SK-N-SH (cell line): Measurements from ENCODE around the gene AGK. TPM values are rescaled to one million over a fixed set of nuclear protein-coding genes. Genes with fewer than 3 reads are reported as not detected.

Experiments used
- CTCF ChIA-PET: fragments of 300-600, 350-600 bp; formaldehyde crosslinking; extraction: SDS; loops from one replicate; lab custom pipeline; 2021; lab: Yijun Ruan, JAX
- POLR2A ChIA-PET: fragments of 350-600 bp; sonication (Branson Sonifier 250); formaldehyde crosslinking; extraction: SDS; loops from one replicate; lab custom pipeline; 2020; ENCODE audit warnings: antibody characterized with exemption, inconsistent platforms; lab: Yijun Ruan, JAX
- DNase-seq: peaks from one replicate; pipeline ENCODE4 v3.0.0; 2012
- H2AFZ ChIP-seq: fragments of 200-600 bp; sonication (generic); 2 replicates; pipeline ENCODE4 v1.8.1; 2016; ENCODE audit warnings: antibody characterized with exemption, mild to moderate bottlenecking, low read depth
- H3F3A ChIP-seq: fragments of 200-600 bp; sonication (generic); replicated peaks from 2 replicates; pipeline ENCODE3; 2016; ENCODE audit warnings: antibody characterized with exemption, mild to moderate bottlenecking; ENCODE audit not compliant: insufficient read depth
- H3K27ac ChIP-seq, 2 experiments: fragments of 200-500 bp in 1 of 2; fragments of 200-600 bp in 1 of 2; sonication (Bioruptor generic) in 1 of 2; sonication (generic), shearing (Covaris generic) in 1 of 2; 2 replicates each; pipeline versions ENCODE4 v1.5.1 to v1.6.1; 2014 to 2016; ENCODE audit warnings: low read depth in 2 of 2, inconsistent platforms in 1 of 2, low read length in 1 of 2, mild to moderate bottlenecking in 1 of 2, mixed read lengths in 1 of 2
- H3K27me3 ChIP-seq: fragments of 200-600 bp; sonication (generic), shearing (Covaris generic); 2 replicates; pipeline ENCODE4 v1.6.1; 2016; ENCODE audit warnings: mixed run types; ENCODE audit not compliant: insufficient read depth
- H3K36me3 ChIP-seq, 2 experiments: fragments of 200-500 bp in 1 of 2; fragments of 200-600 bp in 1 of 2; sonication (Bioruptor generic) in 1 of 2; sonication (generic) in 1 of 2; replicated peaks in 1 of 2; 2 replicates each; pipeline versions ENCODE3 to v1.5.1; 2014 to 2016; ENCODE audit warnings: low read length in 1 of 2, mild to moderate bottlenecking in 1 of 2; ENCODE audit not compliant: insufficient read depth in 2 of 2, control insufficient read depth in 1 of 2
- H3K4me1 ChIP-seq, 2 experiments: fragments of 200-500 bp in 1 of 2; fragments of 200-600 bp in 1 of 2; sonication (Bioruptor generic) in 1 of 2; sonication (generic), shearing (Covaris generic) in 1 of 2; 2 replicates each; pipeline versions ENCODE4 v1.5.1 to v1.6.1; 2014 to 2016; ENCODE audit warnings: low read depth in 1 of 2, low read length in 1 of 2, mixed run types in 1 of 2; ENCODE audit not compliant: insufficient read depth in 2 of 2, control insufficient read depth in 1 of 2
- H3K4me2 ChIP-seq: fragments of 200-600 bp; sonication (generic), shearing (Covaris generic); 2 replicates; pipeline ENCODE4 v1.6.1; 2017; ENCODE audit warnings: mixed run types
- H3K4me3 ChIP-seq, 2 experiments: fragments of 200-500 bp in 1 of 2; fragments of 200-600 bp in 1 of 2; sonication (Bioruptor generic) in 1 of 2; sonication (generic), shearing (Covaris generic) in 1 of 2; 2 replicates each; pipeline versions ENCODE4 v1.5.1 to v1.8.1; 2014 to 2016; ENCODE audit warnings: low read depth in 2 of 2, inconsistent platforms in 1 of 2, low read length in 1 of 2, mild to moderate bottlenecking in 1 of 2, mixed read lengths in 1 of 2, moderate library complexity in 1 of 2
- H3K79me2 ChIP-seq: fragments of 200-600 bp; sonication (generic); 2 replicates; pipeline ENCODE4 v1.8.1; 2017; ENCODE audit warnings: mild to moderate bottlenecking; ENCODE audit not compliant: insufficient read depth
- H3K9ac ChIP-seq: fragments of 200-600 bp; sonication (generic); 2 replicates; pipeline ENCODE4 v1.6.1; 2017; ENCODE audit warnings: mixed run types
- H3K9me2 ChIP-seq: fragments of 200-600 bp; sonication (generic); 2 replicates; pipeline ENCODE4 v1.6.1; 2017; ENCODE audit warnings: mixed run types
- H3K9me3 ChIP-seq: fragments of 200-600 bp; sonication (generic); 2 replicates; pipeline ENCODE4 v1.6.1; 2017; ENCODE audit warnings: mixed run types, mild to moderate bottlenecking, moderate library complexity
- H4K20me1 ChIP-seq: fragments of 200-600 bp; sonication (generic); 2 replicates; pipeline ENCODE4 v1.6.1; 2017; ENCODE audit warnings: mild to moderate bottlenecking, mixed run types; ENCODE audit not compliant: insufficient read depth
- CHD2 ChIP-seq: fragments of 150-350 bp; IDR thresholded peaks from 2 replicates; pipeline ENCODE4 v1.6.1; 2018; ENCODE audit warnings: low read length; ENCODE audit not compliant: partially characterized antibody
- ELF1 ChIP-seq: IDR thresholded peaks from 2 replicates; pipeline ENCODE4 v1.4.0; 2012
- EP300 ChIP-seq, 2 experiments: IDR thresholded peaks; 2 replicates each; pipeline versions ENCODE4 v1.4.0 to v1.6.1; 2012; ENCODE audit warnings: borderline replicate concordance in 1 of 2, low read depth in 1 of 2, low read length in 1 of 2
- FOSL2 ChIP-seq: IDR thresholded peaks from 2 replicates; pipeline ENCODE4 v1.4.0; 2012; ENCODE audit warnings: low read depth, mild to moderate bottlenecking, moderate library complexity, borderline replicate concordance
- FOXJ3 ChIP-seq: sonication (generic); formaldehyde crosslinking; IDR thresholded peaks from 2 replicates; pipeline ENCODE4 v1.5.1; 2020; ENCODE audit warnings: mild to moderate bottlenecking, missing genetic modification reagents
- IRF3 ChIP-seq: fragments of 150-350 bp; IDR thresholded peaks from 2 replicates; pipeline ENCODE4 v1.6.1; 2016; ENCODE audit warnings: mild to moderate bottlenecking, low read depth, low read length
- MEF2A ChIP-seq: IDR thresholded peaks from 2 replicates; pipeline ENCODE4 v1.4.0; 2012; ENCODE audit warnings: low read depth, borderline replicate concordance
- NFIC ChIP-seq: IDR thresholded peaks from 2 replicates; pipeline ENCODE4 v1.4.0; 2012; ENCODE audit warnings: borderline replicate concordance
- NRF1 ChIP-seq: IDR thresholded peaks from 2 replicates; pipeline ENCODE4 v1.6.1; 2012; ENCODE audit warnings: low read depth, mild to moderate bottlenecking, low read length
- RAD21 ChIP-seq: IDR thresholded peaks from 2 replicates; pipeline ENCODE4 v1.6.1; 2012; ENCODE audit warnings: mild to moderate bottlenecking, low read length
- REST ChIP-seq: IDR thresholded peaks from 2 replicates; pipeline ENCODE4 v1.6.1; 2012; ENCODE audit warnings: mild to moderate bottlenecking, low read depth, low read length, moderate library complexity
- RFX5 ChIP-seq: IDR thresholded peaks from 2 replicates; pipeline ENCODE4 v1.6.1; 2012; ENCODE audit warnings: mild to moderate bottlenecking, improper control_type of control experiment, low read length
- RXRA ChIP-seq: IDR thresholded peaks from 2 replicates; pipeline ENCODE4 v1.4.0; 2012; ENCODE audit warnings: low read depth, mild to moderate bottlenecking, borderline replicate concordance
- SIN3A ChIP-seq: IDR thresholded peaks from 2 replicates; pipeline ENCODE4 v1.6.1; 2012; ENCODE audit warnings: low read depth, mild to moderate bottlenecking, low read length, moderate library complexity, borderline replicate concordance
- SMC3 ChIP-seq: IDR thresholded peaks from 2 replicates; pipeline ENCODE4 v1.6.1; 2012; ENCODE audit warnings: low read depth, low read length, improper control_type of control experiment
- TEAD4 ChIP-seq: IDR thresholded peaks from 2 replicates; pipeline ENCODE4 v1.4.0; 2012; ENCODE audit warnings: mild to moderate bottlenecking, borderline replicate concordance; ENCODE audit not compliant: insufficient read depth
- YY1 ChIP-seq: IDR thresholded peaks from 2 replicates; pipeline ENCODE4 v1.4.0; 2012; ENCODE audit warnings: low read depth, mild to moderate bottlenecking
- WGBS: methylation state at CpG from one replicate; pipeline ENCODE4 v1.1.6; 2017; ENCODE audit warnings: low lambda C conversion rate; 5-methylcytosine and 5-hydroxymethylcytosine counted together
- polyA plus RNA-seq, 3 experiments: library from polyadenylated mRNA; depleted of rRNA; stranded (reverse); fragments of >200 nt; gene quantifications; 2 replicates each; pipeline ENCODE4 v1.2.3, GENCODE V29; 2012
- TF ChIP-seq, protein P1 (sequence below): IDR thresholded peaks from 2 replicates; pipeline ENCODE4 v1.4.0; 2012; ENCODE audit warnings: low read depth, borderline replicate concordance

AGK gene
- polyA plus RNA-seq, 1 of the 3 experiments (the other 2 are of a cell fraction), result 45.7 TPM

DNA sequence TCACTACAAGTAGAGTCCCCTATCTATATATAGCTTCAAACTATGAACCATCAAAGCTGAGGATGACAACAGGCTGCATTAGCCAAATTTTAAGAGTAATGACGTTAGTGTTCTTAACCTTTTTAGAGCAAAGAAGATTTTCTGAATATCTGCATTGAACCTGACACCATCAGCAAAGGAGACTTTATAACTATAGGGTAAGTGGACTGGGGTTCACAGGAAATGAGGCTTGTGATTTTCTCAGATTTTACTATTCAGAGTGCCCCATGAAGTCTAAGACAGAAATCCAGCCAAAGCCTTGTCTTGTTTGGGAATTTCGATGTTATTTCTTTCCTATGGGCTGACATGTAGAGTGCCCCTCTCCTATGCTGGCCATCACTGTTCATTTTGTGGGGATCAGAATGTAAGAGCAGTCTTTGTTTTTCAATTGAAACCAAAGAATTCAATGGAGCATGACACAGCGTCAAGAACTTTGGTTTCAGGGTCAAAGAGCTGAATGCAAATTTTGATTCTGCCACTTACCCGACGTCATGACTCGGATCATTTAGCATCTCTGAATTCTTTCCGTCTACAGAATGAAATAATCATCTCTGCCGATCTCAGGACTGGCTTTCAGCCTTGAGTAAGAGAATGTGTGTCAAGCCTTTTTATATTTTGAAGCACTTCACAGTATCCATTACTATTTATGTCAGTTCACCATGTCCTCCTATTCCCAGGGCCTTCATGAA lies 98.1 kb downstream of the AGK start:
- H3K9me3 ChIP-seq, result no peaks in the 10 kb centered on the region
- H3K4me1 ChIP-seq, result peaks cover 0 to 12% of the 10 kb centered on the region in 2 experiments; a peak in 2 of 4 replicates
- POLR2A ChIA-PET, result interaction anchor here (0.9 to 1.3 kb wide), 3 partner anchors 88 to 577 kb away, joined by 3 to 5 read pairs (median 4); partner anchors contain the start of genes AGK and SSBP1
- CTCF ChIA-PET, result interaction anchor here (0.6 to 9.5 kb wide), 77 partner anchors 7 to 974 kb away, joined by 3 to 124 read pairs (median 5); partner anchors contain the start of genes AGK, MRPS33, SSBP1 and TMEM178B
- peak overlapping the region; percentile 19 to 66; a peak in 3 of 4 replicates for H3K27ac ChIP-seq
- no peaks in the 10 kb centered on the region for H3K27me3 ChIP-seq
- TF ChIP-seq, protein P1, sequence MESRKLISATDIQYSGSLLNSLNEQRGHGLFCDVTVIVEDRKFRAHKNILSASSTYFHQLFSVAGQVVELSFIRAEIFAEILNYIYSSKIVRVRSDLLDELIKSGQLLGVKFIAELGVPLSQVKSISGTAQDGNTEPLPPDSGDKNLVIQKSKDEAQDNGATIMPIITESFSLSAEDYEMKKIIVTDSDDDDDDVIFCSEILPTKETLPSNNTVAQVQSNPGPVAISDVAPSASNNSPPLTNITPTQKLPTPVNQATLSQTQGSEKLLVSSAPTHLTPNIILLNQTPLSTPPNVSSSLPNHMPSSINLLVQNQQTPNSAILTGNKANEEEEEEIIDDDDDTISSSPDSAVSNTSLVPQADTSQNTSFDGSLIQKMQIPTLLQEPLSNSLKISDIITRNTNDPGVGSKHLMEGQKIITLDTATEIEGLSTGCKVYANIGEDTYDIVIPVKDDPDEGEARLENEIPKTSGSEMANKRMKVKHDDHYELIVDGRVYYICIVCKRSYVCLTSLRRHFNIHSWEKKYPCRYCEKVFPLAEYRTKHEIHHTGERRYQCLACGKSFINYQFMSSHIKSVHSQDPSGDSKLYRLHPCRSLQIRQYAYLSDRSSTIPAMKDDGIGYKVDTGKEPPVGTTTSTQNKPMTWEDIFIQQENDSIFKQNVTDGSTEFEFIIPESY, result no peak
- TF ChIP-seq NFIC (no peak), SIN3A (no peak), RFX5 (no peak), NRF1 (no peak), REST (no peak), RAD21 (no peak), TEAD4 (no peak), ELF1 (no peak), RXRA (no peak), IRF3 (no peak), CHD2 (no peak), FOXJ3 (no peak), EP300 (IDR thresholded peaks at IDR 0.05; ENCODE audit: borderline replicate concordance in 1 of 2, low read depth in 1 of 2, low read length in 1 of 2) (no peak), MEF2A (no peak), FOSL2 (no peak), YY1 (no peak), SMC3 (no peak)
- no peaks in the 10 kb centered on the region for H3K79me2 ChIP-seq
- no peak for DNase-seq
- no peak overlapping the region for H3K4me2 ChIP-seq
- H4K20me1 ChIP-seq, result no peaks in the 10 kb centered on the region
- peaks cover 34 to 81% of the 10 kb centered on the region in 2 experiments for H3K36me3 ChIP-seq
- no peak overlapping the region for H3K9ac ChIP-seq
- H3K4me3 ChIP-seq, result no peak overlapping the region
- H3F3A ChIP-seq, result no peaks in the 10 kb centered on the region
- H3K9me2 ChIP-seq, result no peaks in the 10 kb centered on the region
- WGBS, result 81% methylated on average over 8 of the region's 8 CpGs
- no peak overlapping the region for H2AFZ ChIP-seq
